ENCODE measurements around the gene PRUNE2. TPM values are rescaled to one million over a fixed set of nuclear protein-coding genes. Genes with fewer than 3 reads are reported as not detected.
A peak's percentile ranks its signal among the peaks of the same experiment; 100 is the strongest.

PRUNE2 gene
- total RNA-seq, 1 experiment from 2014 or later: 0.59 TPM

DNA sequence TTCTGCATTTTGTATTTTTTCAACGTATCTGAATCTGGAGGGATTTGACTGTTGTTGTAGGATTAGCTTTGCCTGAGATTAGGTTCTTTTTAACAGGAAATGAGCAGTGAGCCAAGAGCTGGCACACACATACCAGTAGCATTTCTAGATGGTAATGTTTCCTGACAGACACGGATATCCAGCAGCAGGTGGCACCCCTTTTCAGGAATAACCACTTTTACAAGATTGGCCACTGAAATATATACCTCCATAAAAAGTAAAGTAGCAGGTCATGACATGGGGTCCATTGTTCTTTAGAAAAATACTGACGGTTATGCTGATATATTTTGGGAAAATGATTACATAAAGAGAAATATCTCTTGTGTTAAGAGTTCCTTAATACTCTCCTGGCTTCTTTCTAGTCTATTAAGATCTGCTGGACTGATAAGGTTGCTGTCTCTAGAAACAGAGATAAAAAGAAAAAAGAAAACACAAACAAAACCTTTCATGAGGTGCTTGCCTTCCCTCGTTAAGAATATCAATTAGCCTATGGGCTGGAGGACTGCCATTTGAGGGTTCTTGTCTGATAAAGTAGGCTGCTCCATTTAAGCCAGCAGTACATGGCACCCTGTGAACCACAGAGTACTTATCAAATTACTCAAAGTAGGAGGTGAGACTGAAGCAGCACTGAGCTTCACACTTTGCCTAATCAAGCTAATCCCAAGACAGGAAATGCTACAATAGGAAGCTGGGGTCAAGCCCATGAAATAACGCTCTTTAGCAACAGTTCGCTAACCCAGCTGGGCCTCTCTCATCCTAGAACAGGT lies 243.2 kb downstream of the PRUNE2 start:
- peak; percentile 34 for DNase-seq (ENCODE audit: low read depth)

GRCh38 chr9:76658510-76659231 lies 247.2 kb downstream of the PRUNE2 start:
- DNase-seq (ENCODE audit: low read depth): peak; percentile 47

DNA sequence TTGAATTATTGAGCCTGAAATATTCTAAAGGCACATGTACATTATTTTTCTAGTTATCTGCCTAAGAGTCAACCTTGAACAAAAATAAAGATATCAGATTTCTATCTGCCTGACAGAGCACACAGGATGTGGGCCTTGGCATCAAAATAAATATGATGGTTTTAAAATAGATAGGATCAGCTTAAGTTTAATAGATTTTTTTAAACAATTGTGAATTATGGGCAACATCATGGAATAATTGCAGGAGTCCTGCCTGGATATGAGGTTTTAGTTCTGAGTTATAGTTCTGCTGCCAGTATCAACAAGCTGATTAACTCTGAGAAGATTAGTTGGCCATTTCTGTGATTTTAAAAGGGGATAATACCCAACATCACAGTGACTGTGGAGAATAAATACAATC lies 248.6 kb downstream of the PRUNE2 start:
- no peak for DNase-seq (ENCODE audit: low read depth)

DNA sequence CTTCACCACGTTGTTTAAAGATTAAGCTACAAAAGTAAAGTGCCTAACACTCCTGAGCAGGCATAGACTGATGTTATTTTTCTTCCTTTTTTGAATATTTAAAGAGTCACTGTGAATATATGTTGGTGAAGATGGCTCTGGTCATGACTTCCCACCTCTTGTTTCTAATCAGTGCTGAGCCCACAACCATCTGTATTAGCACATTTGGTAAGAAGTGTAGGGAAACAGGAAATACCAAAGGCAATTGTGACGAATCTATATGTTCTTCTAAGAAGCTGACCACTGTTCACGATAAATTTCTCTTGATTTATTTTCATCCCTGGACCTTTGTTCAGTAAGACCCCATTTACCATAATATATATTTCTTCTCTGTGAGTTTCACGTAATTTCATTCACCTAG lies 249.9 kb downstream of the PRUNE2 start:
- DNase-seq (ENCODE audit: low read depth): no peak

GRCh38 chr9:76655121-76655541 lies 250.8 kb downstream of the PRUNE2 start:
- DNase-seq (ENCODE audit: low read depth): peak; percentile 21

GRCh38 chr9:76654575-76654974 lies 251.3 kb downstream of the PRUNE2 start:
- DNase-seq (ENCODE audit: low read depth): peak; percentile 82

DNA sequence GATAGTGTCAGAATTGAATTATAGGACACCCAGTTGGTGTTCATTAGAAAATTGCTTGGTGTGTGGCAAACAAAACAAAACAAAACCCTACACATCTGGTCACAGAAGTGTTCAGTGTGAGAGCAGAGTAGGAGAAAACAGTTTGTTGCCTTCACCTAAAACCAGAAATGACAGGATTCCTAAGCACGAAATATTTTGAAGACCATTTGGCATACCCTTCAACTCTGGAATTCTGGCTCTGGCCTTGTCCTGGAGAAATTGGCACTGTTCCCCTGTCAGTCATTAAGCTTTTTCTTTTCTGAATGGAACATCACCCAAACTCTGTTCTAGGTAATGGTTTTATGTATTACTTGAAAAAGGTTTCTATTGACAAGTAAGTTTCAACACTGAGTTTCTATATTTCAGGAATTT lies 251.9 kb downstream of the PRUNE2 start:
- no peak for DNase-seq (ENCODE audit: low read depth)

DNA sequence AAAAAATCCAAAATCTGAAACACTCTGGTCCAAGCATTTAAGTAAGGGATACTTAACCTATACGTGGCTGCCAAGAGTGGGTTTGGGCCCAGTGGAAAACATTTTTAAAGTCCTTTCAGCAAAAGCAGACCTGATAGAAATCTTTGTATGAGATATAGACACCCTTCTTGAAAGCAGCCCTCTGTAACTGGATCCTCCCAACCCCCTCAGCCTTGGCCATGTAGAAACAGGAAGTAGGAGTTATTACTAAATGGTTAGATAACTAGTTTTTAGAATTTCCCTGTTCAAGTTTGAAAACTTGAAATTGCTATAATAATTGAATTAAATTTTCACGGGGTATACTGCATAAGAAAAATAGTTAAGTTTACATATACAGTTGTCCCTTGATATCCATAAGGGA lies 253.0 kb downstream of the PRUNE2 start:
- no peak for DNase-seq (ENCODE audit: low read depth)

DNA sequence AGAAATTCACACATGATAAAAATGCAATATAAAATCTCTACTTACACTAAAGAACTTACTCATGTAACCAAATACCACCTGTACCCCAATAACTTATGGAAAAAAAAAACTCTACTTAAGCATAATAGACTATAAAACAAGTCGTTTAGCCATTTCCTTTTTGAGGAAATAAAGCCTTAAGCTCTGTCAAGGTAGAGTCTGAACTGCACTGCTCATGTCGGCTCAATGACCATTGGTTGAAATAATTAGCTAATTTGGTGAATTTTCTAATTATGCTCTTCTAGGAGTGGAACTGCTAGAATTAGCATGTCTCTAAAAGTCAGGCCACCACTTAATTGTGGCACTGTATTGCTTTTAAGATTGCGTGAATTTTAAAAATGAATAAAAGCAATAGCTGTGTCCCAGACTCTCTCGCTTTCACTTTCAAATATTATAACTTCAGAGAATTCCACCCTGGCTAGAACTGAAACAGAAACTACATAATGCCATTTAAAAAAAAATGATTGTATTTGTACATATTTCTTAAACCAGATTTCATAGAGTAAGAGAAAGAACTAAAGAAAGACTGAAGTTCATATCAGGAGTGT lies 254.7 kb downstream of the PRUNE2 start:
- DNase-seq (ENCODE audit: low read depth): no peak

DNA sequence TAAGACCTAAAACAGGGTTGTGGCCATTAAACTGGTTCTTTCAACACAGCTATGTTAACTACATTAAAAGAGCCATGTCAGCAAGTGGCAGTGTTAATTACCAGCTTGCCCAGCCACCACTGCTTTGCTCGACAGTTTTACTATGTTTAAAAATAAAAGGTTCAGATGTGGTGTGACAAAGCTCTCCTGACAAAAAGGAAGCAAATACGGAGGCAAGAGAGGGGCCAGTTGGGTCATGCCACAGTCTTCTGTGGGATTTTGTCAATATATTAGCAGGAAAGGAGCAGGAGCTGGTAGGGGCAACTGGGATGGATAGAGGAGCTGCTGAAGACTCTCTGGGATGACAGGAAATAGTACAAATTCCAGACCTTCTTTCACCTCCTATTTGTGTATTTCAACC lies 255.2 kb downstream of the PRUNE2 start:
- no peak for DNase-seq (ENCODE audit: low read depth)

DNA sequence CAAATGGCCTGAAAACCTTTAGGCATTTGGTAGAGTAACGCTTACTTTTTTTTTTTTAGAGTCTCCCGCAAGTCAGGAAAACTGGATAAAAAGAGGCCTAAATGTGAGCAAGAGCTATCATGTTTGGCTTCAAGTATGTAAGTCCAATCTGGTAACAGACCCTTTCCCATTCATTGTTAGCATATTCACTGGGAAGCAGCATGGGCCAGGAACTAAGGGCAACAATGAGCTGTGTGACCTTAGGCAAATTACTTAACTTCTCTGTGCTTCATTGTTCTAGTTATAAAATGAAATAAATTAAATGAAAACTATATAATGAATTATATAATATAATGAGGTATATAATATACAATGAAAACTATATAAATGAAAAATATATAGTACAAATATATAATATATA lies 256.0 kb downstream of the PRUNE2 start:
- no peak for DNase-seq (ENCODE audit: low read depth)

- no peak for DNase-seq (ENCODE audit: low read depth)
Measured at GRCh38 chr9:76646249-76646648, 259.7 kb downstream of the PRUNE2 start.

- no peak for DNase-seq (ENCODE audit: low read depth)
Measured at GRCh38 chr9:76644647-76645250, 261.2 kb downstream of the PRUNE2 start.

- no peak for DNase-seq (ENCODE audit: low read depth)
Measured at GRCh38 chr9:76644171-76644570, 261.7 kb downstream of the PRUNE2 start.

DNA sequence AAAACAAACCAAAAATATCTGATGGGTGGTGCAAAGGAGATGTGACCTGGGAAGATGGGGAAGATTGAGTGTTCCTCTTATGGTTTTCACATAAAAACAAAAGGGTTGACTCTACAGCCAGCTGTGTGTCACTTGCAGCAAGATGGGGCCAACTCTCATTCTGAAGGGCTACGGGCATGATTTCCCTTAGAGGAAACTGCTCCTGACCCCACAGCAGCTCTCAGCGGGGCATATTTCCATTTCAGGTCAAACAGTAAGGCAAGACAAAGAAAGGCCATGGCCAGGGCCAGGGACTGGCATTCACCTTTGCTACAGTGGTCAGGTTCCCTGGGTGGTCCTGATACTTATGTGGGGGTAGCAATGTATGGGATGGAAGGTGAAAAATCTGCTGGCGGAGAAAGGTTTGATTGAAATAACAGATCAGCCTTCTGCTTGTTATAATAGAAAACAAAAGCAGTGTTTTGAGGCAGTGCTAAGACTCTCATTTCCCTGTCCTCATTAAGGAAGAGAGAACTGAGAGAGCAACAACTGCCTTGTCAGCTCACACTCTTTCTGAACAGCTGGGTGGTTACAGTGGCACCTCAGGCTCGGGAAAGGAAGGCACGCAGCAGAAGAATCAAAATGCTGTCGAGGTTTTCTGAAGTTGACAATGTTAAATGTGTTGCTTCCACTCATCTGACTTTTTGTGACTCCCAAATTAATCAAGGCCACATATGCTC lies 262.4 kb downstream of the PRUNE2 start:
- no peak for DNase-seq (ENCODE audit: low read depth)

GRCh38 chr9:76642701-76643209 lies 263.2 kb downstream of the PRUNE2 start:
- DNase-seq (ENCODE audit: low read depth): no peak

- no peak for DNase-seq (ENCODE audit: low read depth)
Measured at GRCh38 chr9:76642074-76642473, 263.8 kb downstream of the PRUNE2 start.

- DNase-seq (ENCODE audit: low read depth): no peak
Measured at GRCh38 chr9:76638001-76638400, 267.9 kb downstream of the PRUNE2 start.

GRCh38 chr9:76637416-76637815 lies 268.5 kb downstream of the PRUNE2 start:
- DNase-seq (ENCODE audit: low read depth): no peak

GRCh38 chr9:76634356-76635054 lies 271.4 kb downstream of the PRUNE2 start:
- peak; percentile 24 for DNase-seq (ENCODE audit: low read depth)
